ENCODE measurements around the gene TMOD2.

Gene TMOD2

GRCh38 chr15:51750792-51751696 lies at the start of gene TMOD2:
Gene TMOD2, plus strand, starts transcription at chr15:51751597. Its CDS starts 14,845 bp downstream, at chr15:51766442.
- no peak for DNase-seq (ENCODE audit: low spot score)

GRCh38 chr15:51702710-51703109 lies 48.7 kb upstream of the TMOD2 start:
- no peak for DNase-seq (ENCODE audit: low spot score)

DNA sequence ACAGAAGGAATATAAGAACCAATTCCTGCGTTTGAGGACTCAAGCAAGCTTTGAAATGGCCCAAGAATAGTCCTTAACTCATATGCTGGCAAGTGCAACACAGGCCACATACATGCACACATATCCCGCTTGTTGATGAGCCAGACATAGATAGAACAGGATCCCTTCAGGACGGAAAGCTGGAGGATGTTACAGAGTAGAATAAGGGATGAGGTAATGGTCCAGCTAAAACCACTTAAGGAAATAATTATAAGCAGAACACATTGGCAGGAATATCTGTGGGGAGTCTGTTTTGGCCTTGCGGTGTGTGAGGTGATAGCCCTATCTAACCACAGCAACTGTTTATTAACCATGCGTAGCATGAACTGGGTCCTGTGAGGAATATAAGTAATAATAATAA lies 45.1 kb upstream of the TMOD2 start:
- no peak for DNase-seq (ENCODE audit: low spot score)

- no peak for DNase-seq (ENCODE audit: low spot score)
Measured at GRCh38 chr15:51706926-51707608, 44.3 kb upstream of the TMOD2 start.

- DNase-seq (ENCODE audit: low spot score): no peak
Measured at GRCh38 chr15:51708013-51708412, 43.4 kb upstream of the TMOD2 start.

DNA sequence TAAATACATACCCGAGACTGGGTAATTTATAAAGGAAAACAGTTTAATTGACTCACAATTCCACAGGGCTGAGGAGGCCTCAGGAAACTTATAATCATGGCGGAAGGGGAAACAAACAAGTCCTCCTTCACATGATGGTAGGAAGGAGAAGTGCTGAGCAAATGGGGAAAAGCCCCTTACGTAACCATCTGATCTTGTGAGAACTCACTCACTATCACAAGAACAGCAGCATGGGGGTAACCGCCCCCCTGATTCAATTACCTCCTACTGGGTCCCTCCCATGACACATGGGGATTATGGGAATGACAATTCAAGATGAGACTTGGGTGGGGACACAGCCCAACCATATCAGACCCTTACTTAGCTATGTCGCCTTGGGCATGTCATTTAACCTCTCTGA lies 42.4 kb upstream of the TMOD2 start:
- DNase-seq (ENCODE audit: low spot score): no peak

DNA sequence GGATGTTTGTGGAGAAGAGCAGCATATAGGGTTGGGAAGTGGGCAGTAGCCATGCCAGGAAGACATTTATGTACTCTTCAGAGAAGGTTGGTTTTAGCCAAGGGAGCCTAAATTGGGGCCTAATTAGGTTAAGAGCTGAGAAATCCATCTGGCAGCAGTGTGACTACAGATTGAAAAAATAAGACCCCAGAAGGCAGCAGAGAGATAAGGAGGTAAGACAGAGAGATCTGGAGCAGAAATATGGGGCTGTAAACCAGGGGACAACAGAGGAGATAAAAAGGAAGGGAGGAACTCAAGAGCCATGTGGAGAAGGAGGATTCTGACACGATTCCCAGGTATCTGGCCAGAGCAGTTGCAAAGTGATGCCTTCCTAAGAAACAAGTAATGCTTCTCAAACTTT lies 37.2 kb upstream of the TMOD2 start:
- no peak for DNase-seq (ENCODE audit: low spot score)

- DNase-seq (ENCODE audit: low spot score): no peak
Measured at GRCh38 chr15:51714911-51715310, 36.5 kb upstream of the TMOD2 start.

DNA sequence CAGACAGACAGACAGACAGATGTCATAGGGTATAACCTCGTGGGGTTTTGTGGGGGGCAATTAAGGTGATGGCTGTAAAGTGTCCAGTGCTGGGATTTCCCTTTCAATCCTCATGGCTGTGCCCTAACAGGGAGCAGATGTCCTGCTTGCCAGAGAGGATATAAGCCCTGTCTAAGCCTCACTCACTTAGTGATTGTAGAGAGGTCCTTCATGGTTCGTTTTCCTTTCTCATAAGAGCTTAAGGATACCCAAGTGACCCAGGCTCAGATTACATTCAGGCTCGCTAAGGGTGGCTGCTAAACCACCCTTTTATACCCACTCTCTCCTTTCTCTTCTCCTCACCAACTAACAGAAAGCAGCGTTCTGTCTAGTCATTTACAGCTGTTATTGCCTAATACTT lies 33.2 kb upstream of the TMOD2 start:
- DNase-seq (ENCODE audit: low spot score): no peak

DNA sequence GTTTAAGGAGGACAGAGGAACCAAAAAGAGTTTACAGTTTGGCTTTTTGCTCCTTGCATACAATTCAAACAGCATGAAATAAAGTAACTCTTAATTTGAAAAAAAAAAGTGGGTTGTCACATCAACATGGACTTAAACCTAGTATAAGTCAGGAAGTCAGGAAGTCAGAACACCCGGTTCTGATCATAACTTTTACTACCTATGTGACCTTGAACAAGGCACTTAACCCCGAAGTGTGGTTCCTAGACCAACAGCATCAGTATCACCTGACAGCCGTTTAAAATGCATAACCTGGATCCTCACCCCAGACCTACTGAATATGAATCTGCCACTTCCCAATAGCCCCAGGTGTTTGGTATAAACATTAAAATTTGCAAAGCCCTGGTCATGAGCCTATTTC lies 32.7 kb upstream of the TMOD2 start:
- no peak for DNase-seq (ENCODE audit: low spot score)

DNA sequence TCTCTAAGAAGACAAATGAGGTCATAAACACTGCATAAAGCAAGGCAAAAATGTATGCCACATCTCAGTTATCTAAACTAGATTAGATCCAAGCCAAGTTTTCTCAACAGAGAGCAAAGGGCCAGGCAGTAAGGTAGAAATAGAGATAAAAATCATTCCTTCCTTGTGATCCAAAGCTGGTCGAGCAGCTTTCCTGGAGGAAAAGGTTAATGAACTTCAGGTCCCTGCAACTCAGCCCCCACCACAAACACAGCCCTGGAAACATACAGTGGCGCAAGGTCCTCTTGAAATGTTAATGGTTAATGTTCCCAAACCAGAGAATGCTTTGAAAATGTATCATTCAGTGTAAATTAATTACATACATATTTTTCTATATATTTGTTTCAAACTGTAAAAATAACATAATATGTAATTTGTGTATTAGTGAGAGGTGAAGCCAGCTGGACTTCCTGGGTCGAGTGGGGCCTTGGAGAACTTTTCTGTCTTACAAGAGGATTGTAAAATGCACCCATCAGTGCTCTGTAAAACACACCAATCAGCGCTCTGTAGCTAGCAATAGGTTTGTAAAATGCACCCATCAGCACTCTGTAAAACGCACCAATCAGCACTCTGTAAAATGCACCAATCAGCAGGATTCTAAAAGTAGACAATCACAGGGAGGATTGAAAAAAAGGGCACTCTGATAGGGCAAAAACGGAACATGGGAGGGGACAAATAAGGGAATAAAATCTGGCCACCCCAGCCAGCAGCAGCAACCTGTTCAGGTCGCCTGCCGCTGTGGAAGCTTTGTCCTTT lies 31.0 kb upstream of the TMOD2 start:
- DNase-seq (ENCODE audit: low spot score): no peak

DNA sequence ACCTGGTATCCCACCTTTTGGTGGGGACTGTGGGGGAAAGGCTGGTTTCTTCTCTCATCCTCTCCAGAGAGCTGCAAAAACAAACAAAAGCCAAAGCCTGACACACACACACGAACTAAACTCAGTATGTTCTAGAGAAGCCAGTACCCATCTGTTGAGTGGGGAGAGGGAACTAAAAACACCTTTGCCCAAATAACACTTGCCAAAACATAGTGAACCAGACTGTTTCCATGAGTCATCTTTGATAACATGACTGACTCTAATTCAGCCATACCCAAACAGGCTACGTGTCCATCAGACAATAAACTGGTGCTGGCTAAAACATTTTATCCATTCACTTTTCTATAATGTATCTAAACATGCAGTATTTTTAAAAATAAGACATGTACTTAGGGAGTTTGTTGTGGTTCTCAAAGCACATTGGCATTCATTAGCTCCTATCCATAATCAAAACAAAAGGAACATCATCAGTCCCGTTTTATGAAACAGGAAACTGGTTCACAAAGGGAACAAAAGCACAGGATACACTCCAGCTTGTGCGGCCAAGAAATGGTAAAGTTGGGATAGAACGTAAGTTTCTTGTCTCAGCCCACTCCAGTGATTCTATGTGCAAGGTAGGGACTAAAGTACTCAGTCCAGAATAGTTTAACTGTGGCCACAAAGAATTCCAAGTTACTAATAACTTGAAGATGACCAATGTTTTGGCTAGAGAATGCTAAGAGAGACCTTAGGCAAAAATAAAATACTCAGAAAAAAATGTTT lies 30.0 kb upstream of the TMOD2 start:
- DNase-seq (ENCODE audit: low spot score): no peak

DNA sequence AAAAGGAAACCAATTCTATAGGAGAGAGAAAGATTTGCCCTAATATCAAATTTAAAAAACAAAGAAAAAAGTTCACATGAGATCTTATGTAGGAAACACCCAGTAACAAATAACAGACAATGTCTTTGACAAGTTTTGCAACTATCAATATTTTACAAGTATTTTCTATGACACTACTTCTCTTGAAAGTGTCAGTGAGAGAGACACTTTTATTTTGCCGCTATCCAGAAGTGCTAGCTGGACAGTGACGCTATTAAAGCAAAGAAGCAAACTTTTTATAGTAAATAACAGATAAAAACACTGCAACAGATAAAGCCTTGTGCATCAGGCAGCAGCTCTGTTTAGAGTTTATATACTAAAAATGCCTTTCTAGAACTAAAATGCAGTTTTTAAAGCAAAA lies 27.2 kb upstream of the TMOD2 start:
- DNase-seq (ENCODE audit: low spot score): no peak

DNA sequence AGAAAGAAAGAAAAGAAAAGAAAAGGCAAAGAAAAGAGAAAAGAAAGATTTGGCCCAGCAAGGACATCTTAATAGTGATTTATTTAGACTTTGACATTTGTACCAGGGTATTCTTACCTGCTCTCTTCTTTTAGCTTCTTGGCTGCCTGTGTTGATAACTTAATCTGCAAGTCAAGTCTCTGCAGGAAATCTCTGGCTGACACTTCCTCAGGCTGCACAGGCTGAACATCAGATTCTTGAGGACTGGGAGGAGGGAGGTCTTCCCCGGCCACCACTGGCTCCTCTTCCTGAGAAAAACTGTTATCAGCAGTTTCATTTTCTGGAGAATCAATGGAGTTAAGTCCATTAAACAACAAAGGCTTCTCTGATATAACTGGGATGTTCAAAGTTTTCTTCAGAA lies 26.7 kb upstream of the TMOD2 start:
- DNase-seq (ENCODE audit: low spot score): no peak

DNA sequence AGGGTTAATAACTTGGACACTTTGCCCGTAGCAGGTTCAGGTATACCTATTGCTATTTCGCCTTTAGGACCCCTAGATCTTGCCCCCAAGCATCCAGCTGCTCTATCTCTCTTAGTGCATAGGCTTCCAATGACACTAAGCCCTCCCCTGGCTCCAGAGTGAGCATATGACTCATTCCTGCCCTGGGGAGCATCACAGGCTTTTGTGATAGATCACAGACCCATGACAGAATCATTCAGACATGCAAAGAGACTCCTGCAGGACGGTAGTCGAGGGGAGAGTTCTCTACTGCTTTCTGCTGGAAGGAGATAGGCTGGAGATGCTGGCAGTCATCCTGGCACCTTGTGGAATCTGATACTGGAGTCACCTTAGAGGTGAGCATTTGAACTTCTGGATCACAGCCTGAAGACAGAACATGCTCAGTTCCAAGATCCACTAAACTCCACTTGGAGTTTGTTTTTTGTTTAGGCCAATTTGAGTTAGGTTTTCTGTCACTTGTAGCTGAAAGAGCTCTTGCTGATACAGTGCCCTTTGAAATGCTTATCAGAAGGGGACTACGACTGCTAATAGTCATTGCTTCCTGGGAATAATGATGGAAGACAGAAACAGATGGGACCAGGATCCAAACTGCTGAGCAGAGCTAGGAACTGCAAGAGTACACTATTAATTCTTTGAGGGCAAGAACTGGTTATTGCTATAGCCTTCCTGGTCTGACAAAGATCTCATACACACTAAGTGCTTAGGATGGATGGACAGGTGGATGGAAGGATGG lies 24.9 kb upstream of the TMOD2 start:
- no peak for DNase-seq (ENCODE audit: low spot score)

DNA sequence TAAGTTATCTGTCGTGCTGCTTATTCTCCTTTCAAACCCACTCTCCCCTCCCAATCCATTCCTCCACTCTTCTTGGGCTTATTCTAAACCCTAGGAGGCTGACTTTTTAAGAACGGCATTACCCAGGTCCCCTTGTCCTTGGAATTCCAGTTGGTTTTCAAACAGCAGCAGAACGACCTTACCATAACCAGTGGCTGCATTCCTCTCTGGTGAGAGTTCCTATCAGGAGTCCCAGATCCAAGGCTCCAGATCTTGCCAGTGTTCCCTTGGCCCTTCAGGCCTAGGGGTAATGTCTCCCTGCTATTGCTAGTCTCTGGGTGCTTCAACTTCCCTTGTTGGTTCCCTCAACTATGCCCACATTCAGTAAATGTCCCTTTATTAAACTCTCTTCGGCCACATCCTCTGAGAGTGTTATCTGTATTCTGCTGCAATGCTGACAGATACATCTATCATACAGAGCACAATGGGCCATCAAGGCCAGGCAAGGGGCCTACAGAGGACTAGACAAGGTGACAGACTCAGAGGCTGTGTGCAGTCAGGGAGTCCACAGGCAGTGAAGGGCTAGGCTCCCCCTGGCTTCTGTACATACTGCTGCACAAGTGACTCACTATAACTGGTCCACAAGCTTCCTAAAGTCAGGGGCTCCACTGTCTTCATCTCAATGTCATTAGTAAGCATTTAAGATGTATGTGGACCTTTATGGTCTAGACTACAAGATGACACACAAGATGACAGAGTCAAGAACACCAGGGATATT lies 24.1 kb upstream of the TMOD2 start:
- DNase-seq (ENCODE audit: low spot score): no peak

- no peak for DNase-seq (ENCODE audit: low spot score)
Measured at GRCh38 chr15:51731549-51732267, 19.7 kb upstream of the TMOD2 start.

- DNase-seq (ENCODE audit: low spot score): no peak
Measured at GRCh38 chr15:51732646-51733045, 18.8 kb upstream of the TMOD2 start.

DNA sequence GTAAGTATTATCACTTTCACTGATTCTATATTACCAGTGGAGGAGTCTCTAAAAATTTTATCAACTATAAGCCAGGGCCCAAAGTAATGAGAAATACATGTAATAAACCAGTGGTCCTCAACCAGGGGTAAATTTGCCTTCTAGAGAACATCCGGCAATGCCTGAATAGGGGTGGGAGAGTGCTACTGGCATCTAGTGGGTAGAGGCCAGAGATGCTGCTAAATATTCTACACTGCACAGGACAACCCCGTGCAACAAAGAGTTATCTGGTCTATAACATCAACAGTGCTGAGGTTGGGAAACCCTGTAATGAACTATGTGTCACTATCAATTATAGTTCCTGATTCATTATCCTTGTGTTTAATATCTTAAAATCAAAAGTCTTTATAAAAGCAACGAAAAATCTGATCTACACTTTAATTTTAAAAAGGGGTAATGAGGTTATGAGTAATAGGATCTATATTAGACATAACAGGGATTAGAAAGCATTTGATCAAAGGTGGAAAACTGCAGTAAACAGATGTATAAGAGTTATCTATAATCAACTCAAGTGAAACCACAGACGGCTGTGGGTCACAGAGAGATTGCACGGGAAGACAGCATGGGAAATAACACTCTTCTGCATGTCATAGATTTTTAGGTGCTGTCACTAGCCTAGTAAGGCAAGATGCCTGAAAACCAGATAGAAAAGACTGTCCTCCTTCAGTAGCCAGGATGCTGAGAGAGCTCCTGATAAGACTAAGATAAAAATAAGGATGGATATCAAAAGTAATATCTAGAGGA lies 16.0 kb upstream of the TMOD2 start:
- DNase-seq (ENCODE audit: low spot score): no peak
